Neural progenitor cell (in vitro differentiated cells): ENCODE results near the gene EMP2. TPM values are rescaled to one million over a fixed set of nuclear protein-coding genes. Genes with fewer than 3 reads are reported as not detected.

Experiments used
- DNase-seq: peaks from one replicate; pipeline ENCODE4 v3.0.0-alpha.2; 2016; ENCODE audit warnings: low spot score
- H2AFZ ChIP-seq: fragments of 200-600 bp; sonication (generic); replicated peaks from 2 replicates; pipeline ENCODE4 v1.6.1; 2016; ENCODE audit warnings: antibody characterized with exemption
- H3F3A ChIP-seq: fragments of 200-600 bp; sonication (generic); 2 replicates; pipeline ENCODE4 v1.6.1; 2016; ENCODE audit warnings: antibody characterized with exemption, low read depth
- H3K27ac ChIP-seq: fragments of 200-600 bp; sonication (generic); 2 replicates; pipeline ENCODE4 v1.5.1; 2016; ENCODE audit warnings: mild to moderate bottlenecking
- H3K27me3 ChIP-seq: fragments of 200-600 bp; sonication (generic); 2 replicates; pipeline ENCODE4 v1.6.1; 2016; ENCODE audit warnings: mild to moderate bottlenecking, moderate library complexity
- H3K36me3 ChIP-seq: fragments of 200-600 bp; sonication (generic); 2 replicates; pipeline ENCODE4 v1.5.1; 2016
- H3K4me1 ChIP-seq: fragments of 200-600 bp; sonication (generic); 2 replicates; pipeline ENCODE4 v1.6.1; 2016; ENCODE audit warnings: mixed run types
- H3K4me2 ChIP-seq: fragments of 200-600 bp; sonication (generic); 2 replicates; pipeline ENCODE4 v1.6.1; 2016
- H3K4me3 ChIP-seq: fragments of 200-600 bp; sonication (generic); 2 replicates; pipeline ENCODE4 v1.5.1; 2016
- H3K79me2 ChIP-seq: fragments of 200-600 bp; sonication (generic); 2 replicates; pipeline ENCODE4 v1.6.1; 2016; ENCODE audit warnings: low read depth
- H3K9ac ChIP-seq: fragments of 200-600 bp; sonication (generic); 2 replicates; pipeline ENCODE4 v1.6.1; 2016
- H3K9me3 ChIP-seq: fragments of 200-600 bp; sonication (generic); 2 replicates; pipeline ENCODE4 v1.5.1; 2016; ENCODE audit warnings: low read depth
- H4K20me1 ChIP-seq: fragments of 200-600 bp; sonication (generic); 2 replicates; pipeline ENCODE4 v1.6.1; 2016; ENCODE audit warnings: low read depth
- H3K27ac Mint-ChIP-seq: 3 replicates; pipeline ENCODE4 v1.8.0; 2021; ENCODE audit warnings: mixed read lengths
- H3K27me3 Mint-ChIP-seq: 2 replicates; pipeline ENCODE4 v1.8.0; 2022; ENCODE audit warnings: low read depth, mild to moderate bottlenecking, inconsistent platforms, moderate library complexity, mixed read lengths; ENCODE audit not compliant: insufficient read depth
- H3K36me3 Mint-ChIP-seq: 3 replicates; pipeline ENCODE4 v1.8.0; 2021; ENCODE audit warnings: mixed read lengths
- H3K4me1 Mint-ChIP-seq: 3 replicates; pipeline ENCODE4 v1.8.0; 2021; ENCODE audit warnings: mixed read lengths
- H3K4me3 Mint-ChIP-seq: 3 replicates; pipeline ENCODE4 v1.8.0; 2021; ENCODE audit warnings: mild to moderate bottlenecking, moderate library complexity, mixed read lengths
- H3K9me3 Mint-ChIP-seq: 3 replicates; pipeline ENCODE4 v1.8.0; 2020; ENCODE audit warnings: mixed read lengths
- EZH2 ChIP-seq: fragments of 200-600 bp; sonication (generic); IDR thresholded peaks from 2 replicates; pipeline ENCODE4 v1.6.1; 2017; ENCODE audit warnings: antibody characterized with exemption, mild to moderate bottlenecking, moderate library complexity
- EZH2phosphoT487 ChIP-seq: fragments of 200-600 bp; sonication (generic); IDR thresholded peaks from 2 replicates; pipeline ENCODE4 v1.6.1; 2017; ENCODE audit warnings: antibody characterized with exemption
- total RNA-seq: library from RNA; depleted of rRNA; stranded (reverse); fragments of >200 nt; gene quantifications from 2 replicates; pipeline ENCODE4 v1.2.3, GENCODE V29; 2015; ENCODE audit warnings: low replicate concordance
- TF ChIP-seq, protein P1 (sequence below): fragments of 200-600 bp; sonication (generic); IDR thresholded peaks from 2 replicates; pipeline ENCODE4 v1.5.1; 2017; ENCODE audit warnings: antibody characterized with exemption, mild to moderate bottlenecking

EMP2 gene
- total RNA-seq, 1 donor from 2014 or later, result 15.8 TPM

DNA sequence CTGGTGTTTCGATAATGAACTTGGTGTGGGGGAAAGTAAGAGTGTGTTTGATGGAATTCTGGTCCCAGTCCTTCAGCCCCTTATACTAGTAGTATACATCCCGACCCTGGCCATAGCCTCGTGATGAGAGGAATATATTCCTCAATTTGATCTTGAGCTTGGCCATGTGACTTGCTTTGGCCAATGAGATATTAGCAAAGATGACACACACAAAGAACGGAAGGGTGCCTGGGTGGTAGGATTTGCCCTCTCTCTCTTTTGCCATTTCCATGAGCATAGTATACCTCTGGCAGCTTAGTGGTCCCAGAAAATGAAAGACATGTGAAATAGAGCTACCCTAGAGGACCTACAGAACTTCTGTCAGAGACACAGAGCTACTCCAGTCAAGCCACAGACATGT is 2.9 kb upstream of the EMP2 start:
- Histone ChIP-seq H2AFZ (no peak overlapping the region), H3K4me1 (peaks cover 25% of the 10 kb centered on the region), H4K20me1 (peaks cover 3% of the 10 kb centered on the region), H3F3A (peaks cover 4% of the 10 kb centered on the region), H3K4me3 (no peak overlapping the region), H3K79me2 (no peaks in the 10 kb centered on the region), H3K27ac (no peak overlapping the region), H3K9ac (no peak overlapping the region), H3K9me3 (no peaks in the 10 kb centered on the region), H3K27me3 (no peaks in the 10 kb centered on the region), H3K4me2 (no peak overlapping the region), H3K36me3 (no peaks in the 10 kb centered on the region)
- DNase-seq, result no peak
- peaks cover 4% of the 10 kb centered on the region for H3K9me3 Mint-ChIP-seq
- H3K36me3 Mint-ChIP-seq, result no peaks in the 10 kb centered on the region
- TF ChIP-seq EZH2phosphoT487, result no peak
- no peak for TF ChIP-seq EZH2
- TF ChIP-seq, protein P1, sequence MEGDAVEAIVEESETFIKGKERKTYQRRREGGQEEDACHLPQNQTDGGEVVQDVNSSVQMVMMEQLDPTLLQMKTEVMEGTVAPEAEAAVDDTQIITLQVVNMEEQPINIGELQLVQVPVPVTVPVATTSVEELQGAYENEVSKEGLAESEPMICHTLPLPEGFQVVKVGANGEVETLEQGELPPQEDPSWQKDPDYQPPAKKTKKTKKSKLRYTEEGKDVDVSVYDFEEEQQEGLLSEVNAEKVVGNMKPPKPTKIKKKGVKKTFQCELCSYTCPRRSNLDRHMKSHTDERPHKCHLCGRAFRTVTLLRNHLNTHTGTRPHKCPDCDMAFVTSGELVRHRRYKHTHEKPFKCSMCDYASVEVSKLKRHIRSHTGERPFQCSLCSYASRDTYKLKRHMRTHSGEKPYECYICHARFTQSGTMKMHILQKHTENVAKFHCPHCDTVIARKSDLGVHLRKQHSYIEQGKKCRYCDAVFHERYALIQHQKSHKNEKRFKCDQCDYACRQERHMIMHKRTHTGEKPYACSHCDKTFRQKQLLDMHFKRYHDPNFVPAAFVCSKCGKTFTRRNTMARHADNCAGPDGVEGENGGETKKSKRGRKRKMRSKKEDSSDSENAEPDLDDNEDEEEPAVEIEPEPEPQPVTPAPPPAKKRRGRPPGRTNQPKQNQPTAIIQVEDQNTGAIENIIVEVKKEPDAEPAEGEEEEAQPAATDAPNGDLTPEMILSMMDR, result no peak
- H3K4me1 Mint-ChIP-seq, result peaks cover 26% of the 10 kb centered on the region
- peaks cover 7% of the 10 kb centered on the region for H3K27me3 Mint-ChIP-seq
- H3K27ac Mint-ChIP-seq, result no peak overlapping the region
- H3K4me3 Mint-ChIP-seq, result no peak overlapping the region

DNA sequence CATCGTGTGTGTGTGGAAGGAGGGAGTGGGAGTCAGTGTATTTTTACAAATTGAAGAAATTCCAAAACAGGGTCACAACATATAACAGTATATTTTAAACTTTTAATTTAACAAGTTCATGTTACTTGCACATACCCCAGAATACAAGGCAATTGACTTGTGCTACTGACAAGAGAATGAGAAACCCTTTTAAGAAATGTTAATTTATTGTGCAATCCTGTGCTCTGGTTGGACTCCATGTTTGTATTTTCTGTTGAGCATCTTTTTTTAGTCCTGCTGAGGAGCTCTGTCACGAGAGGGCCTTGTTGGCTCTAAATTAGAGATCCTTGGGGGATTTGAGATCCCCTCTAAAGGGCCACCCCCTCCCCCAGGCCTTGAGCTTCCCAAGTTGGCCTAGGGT is 1.1 kb upstream of the EMP2 start:
- H3F3A ChIP-seq, result peaks cover 4% of the 10 kb centered on the region
- Mint-ChIP-seq H3K4me1 (peaks cover 39% of the 10 kb centered on the region), H3K9me3 (peaks cover 4% of the 10 kb centered on the region), H3K36me3 (no peaks in the 10 kb centered on the region), H3K27me3 (peaks cover 11% of the 10 kb centered on the region), H3K4me3 (peak overlapping the region; percentile 89), H3K27ac (peak overlapping the region; percentile 57)
- no peaks in the 10 kb centered on the region for H3K36me3 ChIP-seq
- no peaks in the 10 kb centered on the region for H3K9me3 ChIP-seq
- no peak for TF ChIP-seq EZH2
- H3K9ac ChIP-seq, result no peak overlapping the region
- H3K4me2 ChIP-seq, result peak overlapping the region; percentile 78
- H3K27me3 ChIP-seq, result no peaks in the 10 kb centered on the region
- H3K4me1 ChIP-seq, result peaks cover 42% of the 10 kb centered on the region
- H3K27ac ChIP-seq, result no peak overlapping the region
- H3K4me3 ChIP-seq, result no peak overlapping the region
- peaks cover 6% of the 10 kb centered on the region for H4K20me1 ChIP-seq
- DNase-seq, result no peak
- no peak overlapping the region for H2AFZ ChIP-seq
- no peaks in the 10 kb centered on the region for H3K79me2 ChIP-seq

DNA sequence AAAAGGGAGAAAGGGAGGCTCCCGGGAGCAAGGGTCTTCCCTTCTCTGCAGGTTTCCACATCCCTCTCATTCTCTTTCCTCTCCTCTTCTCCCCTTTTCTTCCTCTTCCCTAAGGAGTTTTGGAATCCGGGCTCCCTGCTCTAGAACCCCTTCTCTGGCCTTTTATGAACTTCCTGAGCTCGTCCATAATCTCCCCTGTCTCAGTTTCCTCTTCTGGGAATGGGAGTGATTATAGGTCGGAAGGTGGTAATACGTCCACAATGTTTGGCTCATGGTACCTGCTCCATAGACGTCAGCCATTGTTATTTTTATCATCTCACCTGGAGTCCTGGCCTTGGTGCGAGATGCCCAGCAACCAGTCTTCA is 467 bp upstream of the EMP2 start:
- Histone ChIP-seq H3K4me1 (peaks cover 47% of the 10 kb centered on the region), H2AFZ (peak overlapping the region; percentile 90), H3K9me3 (no peaks in the 10 kb centered on the region), H3K4me2 (peak overlapping the region; percentile 78), H3K27me3 (no peaks in the 10 kb centered on the region), H3K27ac (no peak overlapping the region), H3K4me3 (peak overlapping the region; percentile 60), H3F3A (peaks cover 4% of the 10 kb centered on the region), H3K79me2 (no peaks in the 10 kb centered on the region), H4K20me1 (peaks cover 6% of the 10 kb centered on the region), H3K9ac (no peak overlapping the region), H3K36me3 (no peaks in the 10 kb centered on the region)
- H3K36me3 Mint-ChIP-seq, result no peaks in the 10 kb centered on the region
- H3K27ac Mint-ChIP-seq, result peak overlapping the region; percentile 70
- peak overlapping the region; percentile 89 for H3K4me3 Mint-ChIP-seq
- peaks cover 11% of the 10 kb centered on the region for H3K27me3 Mint-ChIP-seq
- H3K9me3 Mint-ChIP-seq, result peaks cover 4% of the 10 kb centered on the region
- no peak for DNase-seq
- H3K4me1 Mint-ChIP-seq, result peaks cover 46% of the 10 kb centered on the region
- TF ChIP-seq, protein P1, result no peak
- TF ChIP-seq EZH2phosphoT487 (no peak), EZH2 (no peak)

DNA sequence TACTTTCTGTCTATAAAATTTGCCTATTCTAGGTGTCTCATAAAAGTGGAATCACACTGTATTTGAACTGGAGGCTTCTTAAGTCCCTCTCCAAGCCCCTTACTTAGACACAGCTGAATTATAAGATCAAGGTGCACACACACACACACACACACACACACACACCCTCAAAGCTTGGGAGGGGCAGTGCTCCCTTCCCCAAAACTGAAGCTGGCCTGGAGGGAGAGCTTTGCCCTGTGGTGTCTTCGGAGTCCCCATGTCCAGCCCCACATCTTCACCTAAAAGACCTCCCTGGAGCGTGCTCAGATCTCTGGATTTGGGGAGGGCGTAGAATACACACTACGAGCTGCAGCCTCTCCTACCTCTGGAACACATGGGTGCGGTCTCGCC is 828 bp downstream of the EMP2 start:
- Histone ChIP-seq H3K4me1 (peaks cover 42% of the 10 kb centered on the region), H3K36me3 (no peaks in the 10 kb centered on the region), H3K9ac (no peak overlapping the region), H3K27me3 (no peaks in the 10 kb centered on the region), H3K9me3 (no peaks in the 10 kb centered on the region), H3K4me2 (peak overlapping the region; percentile 78), H3K4me3 (peak overlapping the region; percentile 60), H2AFZ (peak overlapping the region; percentile 90), H3K27ac (no peak overlapping the region), H3K79me2 (no peaks in the 10 kb centered on the region), H3F3A (peaks cover 4% of the 10 kb centered on the region), H4K20me1 (peaks cover 6% of the 10 kb centered on the region)
- Mint-ChIP-seq H3K4me3 (peak overlapping the region; percentile 85), H3K27me3 (peaks cover 11% of the 10 kb centered on the region), H3K9me3 (peaks cover 4% of the 10 kb centered on the region), H3K36me3 (peaks cover 2% of the 10 kb centered on the region), H3K4me1 (peaks cover 48% of the 10 kb centered on the region), H3K27ac (no peak overlapping the region)
- TF ChIP-seq, protein P1, result no peak
- TF ChIP-seq EZH2, result no peak
- TF ChIP-seq EZH2phosphoT487, result no peak
- DNase-seq, result no peak
